HL-60 (cell line): Measurements from ENCODE around the gene DNLZ.

Source experiments
- DNase-seq, 2 experiments: peaks; one replicate each; pipeline ENCODE4 v3.0.0-alpha.2; 2010 to 2020; ENCODE audit warnings: low read depth in 1 of 2, low spot score in 1 of 2
- H3K27ac ChIP-seq: fragments of 250-450 bp; sonication (Bioruptor Pico); replicated peaks from 2 replicates; pipeline ENCODE4 v1.5.1; 2020; ENCODE audit warnings: mild to moderate bottlenecking, moderate library complexity
- H3K27me3 ChIP-seq: fragments of 250-450 bp; sonication (Bioruptor Pico); 2 replicates; pipeline ENCODE4 v1.5.1; 2021; ENCODE audit warnings: mild to moderate bottlenecking, moderate library complexity; ENCODE audit not compliant: insufficient read depth, poor library complexity, severe bottlenecking
- H3K4me3 ChIP-seq: replicated peaks from 2 replicates; pipeline ENCODE4 v1.5.1; 2011; ENCODE audit warnings: mild to moderate bottlenecking, control low read depth, low read length; ENCODE audit not compliant: insufficient read depth
- CTCF ChIP-seq: IDR thresholded peaks from one replicate; pipeline ENCODE4 v1.5.1; 2011; ENCODE audit warnings: low read length, control low read depth, inconsistent platforms; ENCODE audit not compliant: insufficient read depth
- GABPA ChIP-seq: IDR thresholded peaks from 2 replicates; pipeline ENCODE4 v1.6.1; 2012; ENCODE audit warnings: low read depth
- POLR2AphosphoS5 ChIP-seq: IDR thresholded peaks from 2 replicates; pipeline ENCODE4 v1.6.1; 2012; ENCODE audit warnings: low read depth
- REST ChIP-seq: IDR thresholded peaks from 2 replicates; pipeline ENCODE4 v1.6.1; 2012; ENCODE audit warnings: low read depth; ENCODE audit not compliant: insufficient replicate concordance
- SPI1 ChIP-seq: IDR thresholded peaks from 2 replicates; pipeline ENCODE4 v1.6.1; 2012; ENCODE audit warnings: low read depth, mild to moderate bottlenecking, borderline replicate concordance

The DNLZ gene

GRCh38 chr9:136381966-136382513 is 18.5 kb upstream of the DNLZ start:
- TF ChIP-seq SPI1 (no peak), POLR2AphosphoS5 (no peak)
- Histone ChIP-seq H3K27ac (no peak overlapping the region), H3K4me3 (no peak overlapping the region), H3K27me3 (no peaks in the 10 kb centered on the region)
- DNase-seq, result no peak

GRCh38 chr9:136381311-136381710 is 17.8 kb upstream of the DNLZ start:
- no peak for DNase-seq
- no peak overlapping the region for H3K27ac ChIP-seq
- H3K4me3 ChIP-seq, result no peak overlapping the region
- no peaks in the 10 kb centered on the region for H3K27me3 ChIP-seq
- TF ChIP-seq SPI1, result no peak
- TF ChIP-seq GABPA, result no peak
- TF ChIP-seq POLR2AphosphoS5, result no peak
- no peak for TF ChIP-seq CTCF
- no peak for TF ChIP-seq REST

GRCh38 chr9:136380381-136380780 is 16.8 kb upstream of the DNLZ start:
- H3K27me3 ChIP-seq, result no peaks in the 10 kb centered on the region
- H3K27ac ChIP-seq, result no peak overlapping the region
- TF ChIP-seq SPI1 (no peak), REST (no peak), CTCF (no peak), POLR2AphosphoS5 (no peak), GABPA (no peak)
- no peak for DNase-seq
- H3K4me3 ChIP-seq, result no peak overlapping the region

GRCh38 chr9:136379891-136380290 is 16.3 kb upstream of the DNLZ start:
- H3K27ac ChIP-seq, result no peak overlapping the region
- H3K27me3 ChIP-seq, result no peaks in the 10 kb centered on the region
- no peak for TF ChIP-seq SPI1
- no peak for TF ChIP-seq CTCF
- TF ChIP-seq POLR2AphosphoS5, result no peak
- TF ChIP-seq REST, result no peak
- no peak for TF ChIP-seq GABPA
- no peak overlapping the region for H3K4me3 ChIP-seq
- DNase-seq, result no peak
